ENCODE results near the gene DCLK1.

DNA sequence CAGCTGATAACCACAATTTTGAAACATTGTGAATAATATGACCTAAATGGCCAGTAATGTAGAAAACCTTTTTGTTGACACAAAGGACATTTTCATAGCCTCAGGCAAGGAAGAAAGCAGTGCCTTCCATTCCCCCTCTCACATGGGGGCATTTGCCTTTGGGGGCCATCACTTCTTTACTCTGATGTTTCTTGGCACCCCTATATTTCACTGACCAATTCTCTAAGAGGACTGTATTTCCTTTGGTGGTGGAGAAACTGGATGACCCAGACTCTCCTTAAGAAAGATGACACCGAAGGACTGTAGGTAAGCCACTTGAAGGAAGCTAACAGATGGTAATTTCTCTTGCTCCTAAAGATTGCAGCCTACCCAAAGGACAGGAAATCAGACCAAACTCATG lies 254.6 kb downstream of the DCLK1 start:
- TF ChIP-seq, protein P1, sequence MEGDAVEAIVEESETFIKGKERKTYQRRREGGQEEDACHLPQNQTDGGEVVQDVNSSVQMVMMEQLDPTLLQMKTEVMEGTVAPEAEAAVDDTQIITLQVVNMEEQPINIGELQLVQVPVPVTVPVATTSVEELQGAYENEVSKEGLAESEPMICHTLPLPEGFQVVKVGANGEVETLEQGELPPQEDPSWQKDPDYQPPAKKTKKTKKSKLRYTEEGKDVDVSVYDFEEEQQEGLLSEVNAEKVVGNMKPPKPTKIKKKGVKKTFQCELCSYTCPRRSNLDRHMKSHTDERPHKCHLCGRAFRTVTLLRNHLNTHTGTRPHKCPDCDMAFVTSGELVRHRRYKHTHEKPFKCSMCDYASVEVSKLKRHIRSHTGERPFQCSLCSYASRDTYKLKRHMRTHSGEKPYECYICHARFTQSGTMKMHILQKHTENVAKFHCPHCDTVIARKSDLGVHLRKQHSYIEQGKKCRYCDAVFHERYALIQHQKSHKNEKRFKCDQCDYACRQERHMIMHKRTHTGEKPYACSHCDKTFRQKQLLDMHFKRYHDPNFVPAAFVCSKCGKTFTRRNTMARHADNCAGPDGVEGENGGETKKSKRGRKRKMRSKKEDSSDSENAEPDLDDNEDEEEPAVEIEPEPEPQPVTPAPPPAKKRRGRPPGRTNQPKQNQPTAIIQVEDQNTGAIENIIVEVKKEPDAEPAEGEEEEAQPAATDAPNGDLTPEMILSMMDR (IDR thresholded peaks at IDR 0.05): no peak
- TF ChIP-seq POLR2A (IDR thresholded peaks at IDR 0.05): no peak

Data from uterus (tissue), 2 donors.